ENCODE data around the gene LRAT. TPM values are rescaled to one million over a fixed set of nuclear protein-coding genes. Genes with fewer than 3 reads are reported as not detected.

LRAT gene
- total RNA-seq (2022; extraction: Qiagen RNA extraction; ENCODE audit: low read depth), result 0.02 to 0.05 TPM (median 0.02 TPM) in 3 of 5 replicates, not detected in the others

DNA sequence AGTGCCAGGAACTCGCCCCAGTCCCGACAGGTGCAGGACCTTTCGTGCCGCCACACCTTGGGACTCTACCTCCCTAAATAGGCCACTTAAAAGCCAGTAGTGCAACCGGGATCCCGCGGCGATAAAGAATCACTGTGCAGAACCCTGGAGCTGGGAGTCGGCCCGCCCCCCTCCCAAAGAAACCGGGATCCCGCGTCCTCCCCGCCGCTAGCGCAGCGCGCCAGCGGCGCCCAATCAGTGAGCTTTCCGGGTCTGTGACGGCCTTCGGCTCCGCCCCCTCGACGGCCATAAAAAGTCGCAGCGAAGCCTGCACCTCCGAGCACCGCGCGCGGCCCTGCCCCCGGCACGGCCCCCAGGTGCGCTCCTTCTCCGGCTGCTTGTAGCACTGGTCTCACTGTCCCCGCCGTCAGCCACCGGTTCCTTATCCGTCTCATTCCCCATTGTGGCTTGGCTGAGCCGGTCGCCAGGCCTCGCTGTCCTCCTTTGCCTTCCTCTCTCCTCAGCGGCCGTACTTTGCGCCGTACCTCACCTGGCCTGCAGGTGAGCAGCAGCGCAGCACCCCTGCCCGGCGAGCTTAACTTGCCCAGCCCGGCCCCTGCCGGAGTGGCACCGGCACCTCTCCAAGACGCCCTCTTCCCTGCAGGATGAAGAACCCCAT, at the start of gene LRAT:
Gene LRAT (plus strand): TSS at position 318 of the 658 bp plus-strand sequence. CDS start 327 bp downstream, at position 645.

DNA sequence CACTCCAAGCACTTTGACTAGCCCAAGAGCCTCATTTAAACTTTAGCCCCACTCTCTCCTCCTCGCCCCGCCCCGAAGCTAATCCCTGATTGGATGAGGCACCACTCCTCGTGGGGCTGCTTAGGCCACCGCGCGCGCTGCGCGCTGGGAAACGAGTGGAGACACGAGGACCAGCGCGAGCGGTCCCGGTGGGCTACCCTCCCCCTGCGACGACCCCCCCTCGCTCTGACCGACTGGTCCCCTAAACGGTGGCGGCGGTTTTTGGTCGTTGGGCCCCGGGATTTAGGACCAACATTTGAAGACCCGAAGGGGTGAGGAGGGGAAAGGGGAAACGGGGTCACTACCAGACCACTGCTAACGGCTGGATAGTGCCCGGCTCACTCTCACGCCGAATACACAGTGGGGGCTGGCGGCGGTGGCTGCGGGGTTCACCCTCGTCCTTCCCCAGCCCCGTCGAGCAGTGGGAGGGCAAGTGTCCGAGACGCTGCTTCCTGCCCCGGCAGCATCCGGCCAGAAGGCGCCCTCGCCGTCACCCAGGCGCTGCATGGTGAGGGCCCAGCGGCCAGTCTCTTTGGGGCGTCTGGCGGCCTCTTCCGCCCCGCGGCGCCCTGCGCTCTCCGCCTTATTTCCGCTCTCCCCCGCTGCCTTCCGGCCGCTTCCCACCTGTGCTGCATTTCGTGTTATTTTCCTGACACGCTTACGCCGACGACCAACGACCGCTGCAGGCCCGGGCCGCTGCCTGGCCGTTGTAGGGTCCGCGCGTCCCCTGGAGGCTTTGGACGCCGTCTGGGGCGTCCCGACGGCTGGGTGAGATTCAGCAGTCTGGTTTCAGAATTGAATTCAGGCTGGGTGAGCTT, 37.6 kb downstream of the LRAT start, which contains the start of gene RBM46:
Gene RBM46 (plus strand): TSS at position 147 of the 857 bp plus-strand sequence. CDS start 15,481 bp downstream, outside the sequence.

Other genes starting within 250 kb of the LRAT start
- gene PLRG1, start 193.6 kb upstream of the LRAT start, total RNA-seq (2022; extraction: Qiagen RNA extraction; ENCODE audit: low read depth), result 54.9 to 58.5 TPM (median 56.3 TPM) in 5 replicates
- 15.9 to 26.1 TPM (median 17.6 TPM) in 5 replicates for gene FGB, start 181.0 kb upstream of the LRAT start, total RNA-seq (2022; extraction: Qiagen RNA extraction; ENCODE audit: low read depth)
- gene FGA, start 153.3 kb upstream of the LRAT start, total RNA-seq (2022; extraction: Qiagen RNA extraction; ENCODE audit: low read depth), result 16.4 to 22.7 TPM (median 17.4 TPM) in 5 replicates
- 5.1 to 8.7 TPM (median 5.5 TPM) in 5 replicates for gene FGG, start 131.3 kb upstream of the LRAT start, total RNA-seq (2022; extraction: Qiagen RNA extraction; ENCODE audit: low read depth)
- not detected in 5 replicates for gene RBM46, start 37.3 kb downstream of the LRAT start, total RNA-seq (2022; extraction: Qiagen RNA extraction; ENCODE audit: low read depth)